HL-60/S4 treated with retinoic acid at 250 ng/mL for 4 days and 3 days (cell line): Measurements from ENCODE around the gene KMT5C.

Experiments
- in situ Hi-C: fragments of 300-500 bp; cut with MboI; formaldehyde crosslinking; loops from 2 replicates; pipeline ENCODE4 v1.7.0; 2022; ENCODE audit warnings: low sequenced_read_pairs

The KMT5C gene

GRCh38 chr19:55365245-55365644, 25.6 kb downstream of the KMT5C start:
- in situ Hi-C loops, result no loop called here

GRCh38 chr19:55365964-55366363, 26.3 kb downstream of the KMT5C start:
- in situ Hi-C loops, result no loop called here

- in situ Hi-C loops, result no loop called here
These were observed 27.1 kb downstream of the KMT5C start for GRCh38 chr19:55366790-55367189.

GRCh38 chr19:55368106-55368505, 28.4 kb downstream of the KMT5C start:
- in situ Hi-C loops, result no loop called here

DNA sequence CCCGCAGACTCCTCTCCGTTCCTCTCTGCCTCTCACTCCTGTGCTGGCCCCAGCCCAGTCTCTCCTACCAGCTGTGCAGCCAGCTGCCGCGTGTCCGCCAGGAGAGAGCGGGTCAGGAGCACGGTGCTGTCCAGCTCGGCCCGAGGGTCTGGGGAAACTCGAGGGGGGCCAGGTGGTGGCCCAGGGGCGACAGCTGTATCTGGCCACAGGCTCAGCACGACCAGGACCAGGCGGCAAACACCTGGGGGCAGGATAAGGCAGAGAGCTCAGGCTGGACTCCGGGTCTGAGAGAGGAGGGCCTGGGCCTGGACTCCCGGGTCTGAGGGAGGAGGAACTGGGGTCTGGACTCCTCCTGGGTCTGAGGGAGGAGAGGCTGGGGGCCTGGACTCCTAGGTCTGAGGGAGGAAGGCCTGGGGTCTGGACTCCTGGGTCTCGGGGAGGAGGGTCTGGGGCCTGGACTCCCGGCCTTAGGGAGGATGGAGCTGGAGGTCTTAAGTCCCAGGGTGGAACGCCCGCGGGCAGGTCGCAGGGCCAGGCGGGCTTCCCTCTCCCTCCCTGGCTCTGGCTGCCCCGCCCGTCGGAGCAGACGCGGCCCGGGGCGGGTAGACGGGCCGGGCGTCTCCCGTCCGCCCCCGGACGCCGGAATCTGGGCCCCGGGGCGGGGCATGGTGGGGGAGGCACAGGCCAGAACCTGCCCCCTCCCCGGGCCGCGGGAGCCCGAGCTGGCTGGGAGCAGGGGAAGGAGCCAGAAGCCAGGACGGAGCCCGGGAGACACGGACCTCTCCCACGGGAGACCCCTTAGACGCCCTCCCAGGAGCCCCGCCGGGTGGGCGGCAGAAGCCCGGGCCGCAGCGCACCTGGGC, 29.3 kb downstream of the KMT5C start:
- in situ Hi-C loops, result no loop called here

GRCh38 chr19:55369653-55370304, 30.1 kb downstream of the KMT5C start:
- in situ Hi-C loops, result no loop called here

DNA sequence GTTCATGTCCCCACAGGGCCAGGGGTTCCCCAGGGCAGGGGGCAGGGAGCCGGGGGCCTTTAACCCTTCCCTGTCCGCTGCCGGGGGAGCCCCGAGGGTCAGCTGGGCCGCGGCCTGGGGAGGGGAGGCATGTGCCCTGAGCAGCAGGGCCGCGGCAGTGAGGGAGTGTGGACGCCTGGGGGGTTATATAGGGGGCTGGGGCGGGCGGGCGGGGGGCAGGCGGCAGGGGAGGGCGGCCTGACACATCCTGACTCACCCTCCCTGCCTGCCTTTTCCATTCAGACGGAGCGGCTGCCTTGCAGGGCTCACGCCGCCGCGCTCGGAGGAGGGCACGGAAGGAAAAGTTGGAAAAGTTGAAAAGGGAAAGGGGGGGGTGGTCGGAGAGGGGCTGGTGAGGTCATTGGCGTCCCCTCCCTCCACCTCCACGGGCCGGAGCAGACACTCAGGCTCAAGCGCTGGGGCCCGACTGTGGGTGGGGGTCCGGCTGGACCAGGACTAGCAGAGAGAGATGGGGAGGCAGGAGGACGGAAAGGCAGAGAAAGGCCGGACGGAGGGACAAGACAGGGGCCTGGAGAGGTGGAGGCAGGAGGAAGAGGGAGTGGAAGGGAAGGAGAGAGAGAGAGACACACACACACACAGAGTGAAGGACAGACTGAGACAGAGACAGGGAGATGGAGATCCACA, 30.8 kb downstream of the KMT5C start, which contains the start of gene IL11:
TSS of gene IL11 (minus strand) at position 159 of the 684 bp plus-strand sequence. CDS start at position 6, 153 bp downstream.
- in situ Hi-C loops, result no loop called here

DNA sequence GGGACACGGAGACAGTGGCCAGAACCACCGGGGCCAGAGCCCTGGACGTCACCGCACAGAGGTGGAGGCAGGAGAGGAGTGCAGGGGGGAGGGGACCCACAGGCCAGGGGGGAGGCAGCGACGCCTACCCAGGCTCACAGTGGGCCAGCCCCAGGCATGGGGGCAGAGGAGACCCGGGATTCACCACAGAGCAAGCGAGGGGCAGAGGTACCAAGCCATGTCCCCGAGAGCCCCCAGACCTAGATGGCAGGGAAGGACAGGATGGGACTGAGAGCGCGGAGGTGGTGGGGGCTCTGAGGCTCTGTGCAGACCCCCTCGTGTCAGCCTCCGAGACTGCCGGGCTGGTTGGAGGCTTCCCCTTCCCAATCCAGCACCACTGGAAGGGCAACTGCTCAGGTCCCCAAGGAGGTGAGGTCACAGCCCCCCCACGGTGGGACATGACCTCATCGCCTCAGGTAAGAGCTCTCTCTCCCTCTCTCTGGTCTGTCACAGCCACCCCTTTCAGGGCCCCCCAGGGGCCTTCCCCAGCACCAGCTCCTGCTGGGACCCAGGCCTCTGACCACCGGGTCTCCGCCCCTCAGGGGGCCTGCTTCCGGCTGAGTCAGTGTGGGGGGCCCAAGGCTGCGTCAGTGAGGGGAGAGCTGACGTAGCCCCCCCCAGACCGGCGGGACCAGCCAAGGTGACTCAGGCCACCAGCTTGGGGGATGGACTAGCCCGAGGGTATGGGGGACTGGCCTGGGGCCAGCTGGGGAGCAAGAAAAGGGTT, 32.8 kb downstream of the KMT5C start:
- in situ Hi-C loops, result no loop called here

GRCh38 chr19:55373306-55373992, 33.8 kb downstream of the KMT5C start:
- in situ Hi-C loops, result no loop called here

- in situ Hi-C loops, result no loop called here
These were observed 34.5 kb downstream of the KMT5C start for GRCh38 chr19:55373993-55374757.

DNA sequence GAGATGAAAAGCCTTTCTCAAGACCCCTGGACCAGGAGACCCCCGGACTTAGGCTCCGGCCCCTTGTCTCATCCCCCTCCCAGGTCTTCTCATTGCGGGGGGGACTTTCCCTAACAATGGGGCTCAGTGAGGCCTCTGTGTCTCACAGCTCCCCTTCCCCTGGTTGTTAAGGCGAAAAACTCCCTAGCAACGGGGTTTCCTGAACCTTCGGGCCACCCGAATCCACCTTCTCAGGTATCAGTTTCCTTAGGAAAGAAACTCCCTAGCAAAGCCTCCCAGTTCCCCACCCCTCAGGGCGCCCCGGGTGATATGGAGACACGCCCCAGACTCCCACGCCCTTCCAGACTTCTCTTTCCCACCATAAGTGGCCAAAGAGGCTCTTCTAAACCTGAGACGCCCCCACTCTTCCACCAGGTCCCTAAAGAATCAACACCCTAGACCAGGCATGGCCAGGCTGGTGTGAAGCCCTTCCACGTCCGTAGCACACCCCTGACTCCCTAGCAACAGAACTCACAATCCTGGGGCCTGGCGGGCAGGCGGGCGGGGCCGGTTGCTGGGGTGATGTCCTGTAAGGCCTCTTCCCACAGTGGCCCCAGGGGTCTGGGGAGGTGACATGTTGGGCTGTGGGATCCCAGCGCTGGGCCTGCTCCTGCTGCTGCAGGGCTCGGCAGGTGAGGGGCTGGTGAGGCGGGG, 36.7 kb downstream of the KMT5C start, which contains the start of gene TMEM190:
TSS of gene TMEM190 (plus strand) at position 586 of the 693 bp plus-strand sequence. CDS start at position 614, 28 bp downstream.
- in situ Hi-C loops, result no loop called here

GRCh38 chr19:55377356-55378131, 37.9 kb downstream of the KMT5C start:
- in situ Hi-C loops, result no loop called here

DNA sequence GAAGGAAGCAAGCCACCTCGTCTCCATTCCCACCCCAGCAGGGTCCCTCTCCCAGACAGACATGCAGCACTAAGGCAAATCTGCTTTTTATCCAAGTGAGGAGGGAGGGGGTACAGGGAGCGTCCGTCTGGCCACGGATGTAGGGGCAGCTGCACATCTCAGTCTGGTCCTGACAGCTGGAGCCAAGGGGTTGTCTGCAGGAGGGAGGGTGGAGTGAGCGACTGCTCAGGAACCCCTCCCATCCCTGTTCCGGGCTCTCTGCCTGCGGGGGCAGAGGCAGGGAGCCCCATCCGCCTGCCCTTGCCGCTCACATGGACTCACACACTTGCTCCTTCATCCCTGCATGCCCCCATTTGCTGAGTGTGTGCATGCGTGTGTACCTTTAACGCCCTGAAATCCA, 39.5 kb downstream of the KMT5C start:
- in situ Hi-C loops, result no loop called here

DNA sequence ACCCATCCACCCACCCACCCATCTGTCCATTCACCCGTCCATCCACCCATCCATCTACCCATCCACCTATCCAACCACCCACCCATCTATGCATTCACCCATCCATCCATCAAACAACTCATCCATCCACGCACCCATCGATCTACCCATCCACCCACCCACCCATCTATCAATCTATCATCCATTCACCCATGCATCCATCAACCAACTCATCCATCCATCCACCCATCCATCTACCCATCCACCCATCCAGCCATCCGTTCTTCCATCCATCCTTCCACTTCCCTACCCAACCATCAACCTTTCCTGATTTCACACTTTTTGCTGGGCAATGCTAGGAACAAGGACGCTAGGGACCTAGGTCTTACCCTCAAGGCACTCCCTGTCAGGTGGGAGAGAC, 42.3 kb downstream of the KMT5C start:
- in situ Hi-C loops, result no loop called here

DNA sequence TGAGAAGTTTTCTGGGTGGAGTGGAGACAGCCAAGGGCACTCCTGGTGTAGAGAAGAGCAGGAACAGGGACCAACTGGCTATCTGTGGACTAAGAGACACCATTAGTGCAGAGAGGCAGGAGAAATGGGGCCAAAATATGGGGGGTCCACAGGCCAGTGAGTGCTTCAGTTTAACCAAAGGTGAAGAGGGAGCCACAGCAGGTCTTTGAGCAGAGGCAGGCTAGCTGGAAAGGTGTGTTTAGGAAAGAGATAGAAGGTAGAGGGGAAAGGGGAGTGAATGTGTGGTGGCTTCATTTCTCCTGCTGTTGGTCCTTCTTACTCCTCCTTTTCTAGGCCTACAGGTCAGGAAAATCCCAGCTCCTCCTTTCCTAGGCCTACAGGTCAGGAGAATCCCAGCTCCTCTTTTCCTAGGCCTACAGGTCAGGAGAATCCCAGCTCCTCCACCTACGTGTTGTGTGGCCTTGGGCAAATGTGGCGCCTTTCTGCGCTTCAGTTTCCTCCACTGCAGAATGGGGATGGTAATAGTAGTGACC, 42.9 kb downstream of the KMT5C start:
- in situ Hi-C loops, result no loop called here

DNA sequence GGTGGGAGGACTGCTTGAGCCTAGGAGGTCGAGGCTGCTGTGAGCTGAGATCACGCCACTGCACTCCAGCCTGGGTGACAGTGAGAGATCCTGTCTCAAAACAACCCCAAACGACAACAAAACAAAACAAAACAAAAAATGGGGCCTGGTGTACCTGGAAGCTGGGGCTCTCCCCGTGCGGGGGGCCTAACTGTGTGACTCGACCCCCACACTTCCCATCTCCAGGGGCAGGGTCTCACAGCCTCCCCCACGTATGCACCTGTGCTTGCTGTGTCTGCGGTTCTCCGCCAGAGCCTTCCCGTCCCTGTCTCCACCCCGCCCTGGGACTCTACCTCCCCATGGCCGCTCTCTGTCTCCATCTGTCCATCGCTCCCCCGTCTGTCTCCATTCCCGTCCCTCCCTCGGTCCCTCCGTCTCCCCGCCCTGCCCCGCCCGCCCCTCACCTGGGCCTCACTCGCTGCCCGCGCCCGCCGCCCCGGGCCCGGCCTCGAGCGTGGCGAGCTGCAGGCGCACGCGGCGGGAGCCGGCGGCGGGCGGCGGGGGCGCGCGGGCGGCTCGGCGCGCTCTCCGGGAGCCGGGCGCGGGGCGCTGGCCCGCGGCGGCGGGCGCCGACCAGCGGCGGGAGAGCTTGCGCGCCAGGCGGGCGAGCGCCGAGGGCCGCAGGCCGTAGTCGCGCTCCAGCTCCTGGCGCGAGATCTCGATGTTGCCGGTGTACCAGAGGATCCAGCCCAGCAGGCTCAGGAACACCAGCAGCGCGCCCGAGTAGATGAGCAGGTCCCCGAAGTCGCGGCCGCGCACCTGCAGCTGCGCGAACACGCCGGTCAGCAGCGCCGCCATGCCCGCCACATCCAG, 43.8 kb downstream of the KMT5C start:
- in situ Hi-C loops, result no loop called here
